Measurements from ENCODE around the gene NPAS2. TPM values are rescaled to one million over a fixed set of nuclear protein-coding genes. Genes with fewer than 3 reads are reported as not detected.
A peak's percentile ranks its signal among the peaks of the same experiment; 100 is the strongest.

The NPAS2 gene
- total and polyA plus RNA-seq, 2 donors (not counting 1 experiment from before 2014, with no cell fraction given) = 3.6 to 4.9 TPM

GRCh38 chr2:100882645-100883613, 63.0 kb downstream of the NPAS2 start:
- Histone ChIP-seq H3K4me3 (replicated peaks in 1 of 4; ENCODE audit: control extremely low read depth in 1 of 4, insufficient read depth in 1 of 4, low read depth in 3 of 4, low read length in 4 of 4) (no peak overlapping the region), H3K4me1 (ENCODE audit: control insufficient read depth, extremely low read depth, insufficient read depth, low read length) (peaks cover 6% of the 10 kb centered on the region), H3K27ac (ENCODE audit: insufficient read depth, low read length) (no peak overlapping the region), H4K20me1 (ENCODE audit: control insufficient read depth, extremely low read depth, insufficient read depth, low read length) (no peaks in the 10 kb centered on the region), H3K9ac (ENCODE audit: insufficient read depth, low read length) (no peak overlapping the region), H3K79me2 (ENCODE audit: control insufficient read depth, insufficient read depth, low read length) (no peaks in the 10 kb centered on the region), H3K9me3 (ENCODE audit: control insufficient read depth, insufficient read depth, low read depth, low read length) (no peaks in the 10 kb centered on the region), H3K36me3 (ENCODE audit: control insufficient read depth, insufficient read depth, low read length) (no peaks in the 10 kb centered on the region), H3K4me2 (ENCODE audit: extremely low read depth, insufficient read depth, low read length) (no peak overlapping the region), H3K27me3 (ENCODE audit: control insufficient read depth, insufficient read depth, low read length) (no peaks in the 10 kb centered on the region), H2AFZ (ENCODE audit: low read length) (no peak overlapping the region)
- TF ChIP-seq EZH2 (IDR thresholded peaks at IDR 0.05; ENCODE audit: low read length, missing control alignments) = no peak
- TF ChIP-seq CTCF (conservative IDR thresholded peaks at IDR 0.05 in 1 of 2, IDR thresholded peaks at IDR 0.05 in 1 of 2; ENCODE audit: low read depth in 1 of 2, low read length in 2 of 2) = no peak
- peak in 1 of 2 donors; percentile 71 for DNase-seq (ENCODE audit: low read depth in 2 of 2)

- TF ChIP-seq CTCF (conservative IDR thresholded peaks at IDR 0.05 in 1 of 2, IDR thresholded peaks at IDR 0.05 in 1 of 2; ENCODE audit: low read depth in 1 of 2, low read length in 2 of 2) (no peak), EZH2 (IDR thresholded peaks at IDR 0.05; ENCODE audit: low read length, missing control alignments) (no peak)
- no peak overlapping the region for H3K4me2 ChIP-seq (ENCODE audit: extremely low read depth, insufficient read depth, low read length)
- peaks cover 2% of the 10 kb centered on the region for H3K4me1 ChIP-seq (ENCODE audit: control insufficient read depth, extremely low read depth, insufficient read depth, low read length)
Observed at GRCh38 chr2:100884145-100884621, 64.2 kb downstream of the NPAS2 start.

GRCh38 chr2:100886085-100886484, 66.1 kb downstream of the NPAS2 start:
- Histone ChIP-seq H3K9ac (ENCODE audit: insufficient read depth, low read length) (no peak overlapping the region), H3K79me2 (ENCODE audit: control insufficient read depth, insufficient read depth, low read length) (no peaks in the 10 kb centered on the region), H3K4me3 (replicated peaks in 1 of 4; ENCODE audit: control extremely low read depth in 1 of 4, insufficient read depth in 1 of 4, low read depth in 3 of 4, low read length in 4 of 4) (no peak overlapping the region), H3K36me3 (ENCODE audit: control insufficient read depth, insufficient read depth, low read length) (no peaks in the 10 kb centered on the region), H4K20me1 (ENCODE audit: control insufficient read depth, extremely low read depth, insufficient read depth, low read length) (no peaks in the 10 kb centered on the region), H3K27ac (ENCODE audit: insufficient read depth, low read length) (no peak overlapping the region), H3K4me2 (ENCODE audit: extremely low read depth, insufficient read depth, low read length) (no peak overlapping the region), H3K9me3 (ENCODE audit: control insufficient read depth, insufficient read depth, low read depth, low read length) (no peaks in the 10 kb centered on the region), H3K27me3 (ENCODE audit: control insufficient read depth, insufficient read depth, low read length) (no peaks in the 10 kb centered on the region), H3K4me1 (ENCODE audit: control insufficient read depth, extremely low read depth, insufficient read depth, low read length) (peaks cover 2% of the 10 kb centered on the region), H2AFZ (ENCODE audit: low read length) (no peak overlapping the region)
- DNase-seq (ENCODE audit: low read depth in 2 of 2) = no peak
- TF ChIP-seq CTCF (conservative IDR thresholded peaks at IDR 0.05 in 1 of 2, IDR thresholded peaks at IDR 0.05 in 1 of 2; ENCODE audit: low read depth in 1 of 2, low read length in 2 of 2) = no peak

More at GRCh38 chr2:100884145-100884621, 64.2 kb downstream of the NPAS2 start:
- no peak for DNase-seq (ENCODE audit: low read depth in 2 of 2)
- no peak overlapping the region for H2AFZ ChIP-seq (ENCODE audit: low read length)
- no peaks in the 10 kb centered on the region for H3K36me3 ChIP-seq (ENCODE audit: control insufficient read depth, insufficient read depth, low read length)
- H3K4me3 ChIP-seq (replicated peaks in 1 of 4; ENCODE audit: control extremely low read depth in 1 of 4, insufficient read depth in 1 of 4, low read depth in 3 of 4, low read length in 4 of 4) = no peak overlapping the region
- H3K79me2 ChIP-seq (ENCODE audit: control insufficient read depth, insufficient read depth, low read length) = no peaks in the 10 kb centered on the region
- H3K27me3 ChIP-seq (ENCODE audit: control insufficient read depth, insufficient read depth, low read length) = no peaks in the 10 kb centered on the region
- no peaks in the 10 kb centered on the region for H4K20me1 ChIP-seq (ENCODE audit: control insufficient read depth, extremely low read depth, insufficient read depth, low read length)
- H3K9me3 ChIP-seq (ENCODE audit: control insufficient read depth, insufficient read depth, low read depth, low read length) = no peaks in the 10 kb centered on the region
- H3K9ac ChIP-seq (ENCODE audit: insufficient read depth, low read length) = no peak overlapping the region
- no peak overlapping the region for H3K27ac ChIP-seq (ENCODE audit: insufficient read depth, low read length)
